Cardiac septum (tissue), 1 donor: ENCODE results near the gene LYZL1. TPM values are rescaled to one million over a fixed set of nuclear protein-coding genes. Genes with fewer than 3 reads are reported as not detected.
"Not testable (repeated sequence)": the region's sequence is repeated elsewhere in the genome, so short reads cannot be mapped to it uniquely, and the experiment has no call there.

Experiments used
- DNase-seq: peaks from one replicate; pipeline ENCODE4 v3.0.0-alpha.2; 2020; ENCODE audit warnings: low spot score
- intact Hi-C: fragments of 100-400 bp; cut with DNase I; formaldehyde crosslinking; loops from one replicate; pipeline ENCODE4 v1.14.0; 2022
- total RNA-seq: library from RNA; stranded (reverse); fragmentation: NEBNext Ultra II Directional; extraction: Animal tissue kit (Norgen Biotek cat#: 25700); gene quantifications from one replicate; pipeline ENCODE4 v1.2.1, GENCODE V29; 2021
- donor health status: DM: no; HTN: no; CAD: no.

The LYZL1 gene
- total RNA-seq, 1 donor from 2014 or later: not detected

GRCh38 chr10:29353887-29354561 is 65.2 kb downstream of the LYZL1 start:
- intact Hi-C loops: no loop called here
- no peak for DNase-seq

GRCh38 chr10:29355411-29355991 is 66.6 kb downstream of the LYZL1 start:
- intact Hi-C loops: no loop called here
- no peak for DNase-seq

- DNase-seq: no peak
- intact Hi-C loops: no loop called here
Observed at GRCh38 chr10:29356931-29357330, 68.1 kb downstream of the LYZL1 start.

- intact Hi-C loops: no loop called here
- no peak for DNase-seq
Observed at GRCh38 chr10:29358010-29358616, 69.2 kb downstream of the LYZL1 start.

- intact Hi-C loops, DNase-seq: not testable (repeated sequence)
Observed at GRCh38 chr10:29360215-29360853, 71.5 kb downstream of the LYZL1 start.
